Mucosa of gallbladder (tissue), 1 donor: ENCODE measurements around the gene SCAPER. TPM values are rescaled to one million over a fixed set of nuclear protein-coding genes. Genes with fewer than 3 reads are reported as not detected.
"Not testable (repeated sequence)": the region's sequence is repeated elsewhere in the genome, so short reads cannot be mapped to it uniquely, and the experiment has no call there.

Experiments
- DNase-seq: peaks from one replicate; pipeline ENCODE4 v3.0.0-alpha.2; 2020; ENCODE audit warnings: low spot score
- total RNA-seq: library from RNA; stranded (reverse); gene quantifications from one replicate; pipeline ENCODE4 v1.2.1, GENCODE V29; 2021
- donor health status: DM: no; HTN: no; CAD: no.

Gene SCAPER
- total RNA-seq, 1 donor from 2014 or later: 20.7 TPM

- no peak for DNase-seq
Observed at GRCh38 chr15:76863123-76863522, 42.0 kb downstream of the SCAPER start.

- DNase-seq: no peak
Observed at GRCh38 chr15:76861815-76862397, 43.2 kb downstream of the SCAPER start.

- no peak for DNase-seq
Observed at GRCh38 chr15:76860201-76860600, 44.9 kb downstream of the SCAPER start.

GRCh38 chr15:76850367-76850766, 54.8 kb downstream of the SCAPER start:
- DNase-seq: not testable (repeated sequence)

GRCh38 chr15:76846782-76847181, 58.4 kb downstream of the SCAPER start:
- no peak for DNase-seq

- DNase-seq: no peak
Observed at GRCh38 chr15:76844096-76844495, 61.0 kb downstream of the SCAPER start.

- no peak for DNase-seq
Observed at GRCh38 chr15:76843269-76843668, 61.9 kb downstream of the SCAPER start.

- DNase-seq: no peak
Observed at GRCh38 chr15:76840830-76841460, 64.2 kb downstream of the SCAPER start.

GRCh38 chr15:76839173-76839572, 66.0 kb downstream of the SCAPER start:
- DNase-seq: no peak

GRCh38 chr15:76837474-76837873, 67.7 kb downstream of the SCAPER start:
- DNase-seq: no peak

GRCh38 chr15:76829939-76830338, 75.2 kb downstream of the SCAPER start:
- no peak for DNase-seq

GRCh38 chr15:76823890-76824289, 81.2 kb downstream of the SCAPER start:
- no peak for DNase-seq

- no peak for DNase-seq
Observed at GRCh38 chr15:76823303-76823702, 81.8 kb downstream of the SCAPER start.

- DNase-seq: not testable (repeated sequence)
Observed at GRCh38 chr15:76818926-76819325, 86.2 kb downstream of the SCAPER start.

GRCh38 chr15:76815421-76815820, 89.7 kb downstream of the SCAPER start:
- DNase-seq: no peak

- DNase-seq: no peak
Observed at GRCh38 chr15:76812381-76812780, 92.8 kb downstream of the SCAPER start.

- no peak for DNase-seq
Observed at GRCh38 chr15:76809412-76810103, 95.6 kb downstream of the SCAPER start.

- no peak for DNase-seq
Observed at GRCh38 chr15:76803049-76803571, 102.0 kb downstream of the SCAPER start.

GRCh38 chr15:76802411-76802810, 102.7 kb downstream of the SCAPER start:
- no peak for DNase-seq

- DNase-seq: no peak
Observed at GRCh38 chr15:76799760-76800159, 105.4 kb downstream of the SCAPER start.

- DNase-seq: no peak
Observed at GRCh38 chr15:76795217-76795616, 109.9 kb downstream of the SCAPER start.

GRCh38 chr15:76793162-76793561, 112.0 kb downstream of the SCAPER start:
- no peak for DNase-seq

GRCh38 chr15:76791511-76791910, 113.6 kb downstream of the SCAPER start:
- no peak for DNase-seq
